NT2/D1 (cell line): ENCODE results near the gene PORCN.

Experiments used
- DNase-seq: peaks from one replicate; pipeline ENCODE4 v3.0.0-alpha.2; 2011; ENCODE audit warnings: low read depth, low spot score
- H3K27me3 ChIP-seq: 2 replicates; pipeline ENCODE4 v1.6.0; 2011; ENCODE audit warnings: mild to moderate bottlenecking; ENCODE audit not compliant: insufficient read length, insufficient read depth
- H3K36me3 ChIP-seq: 2 replicates; pipeline ENCODE4 v1.6.1; 2011; ENCODE audit warnings: mild to moderate bottlenecking, low read length, mixed read lengths; ENCODE audit not compliant: insufficient read depth, insufficient read length
- H3K4me1 ChIP-seq: 2 replicates; pipeline ENCODE4 v1.5.1; 2011; ENCODE audit not compliant: insufficient read depth, insufficient read length
- H3K4me3 ChIP-seq: 2 replicates; pipeline ENCODE4 v1.5.1; 2011; ENCODE audit warnings: low read depth; ENCODE audit not compliant: insufficient read length
- H3K9ac ChIP-seq: 2 replicates; pipeline ENCODE4 v1.6.0; 2011; ENCODE audit warnings: low read depth; ENCODE audit not compliant: insufficient read length
- H3K9me3 ChIP-seq: 2 replicates; pipeline ENCODE4 v1.5.1; 2011; ENCODE audit warnings: mild to moderate bottlenecking, low read length; ENCODE audit not compliant: insufficient read depth
- SUZ12 ChIP-seq: IDR thresholded peaks from 2 replicates; pipeline ENCODE4 v1.6.1; 2011; ENCODE audit not compliant: insufficient read length, insufficient read depth; ENCODE audit errors: extremely low read depth
- YY1 ChIP-seq: IDR thresholded peaks from 2 replicates; pipeline ENCODE4 v1.6.1; 2011; ENCODE audit not compliant: insufficient read length, insufficient read depth
- ZNF274 ChIP-seq: IDR thresholded peaks from 2 replicates; pipeline ENCODE4 v1.6.1; 2011; ENCODE audit warnings: mild to moderate bottlenecking, low read depth, low read length

Gene PORCN

DNA sequence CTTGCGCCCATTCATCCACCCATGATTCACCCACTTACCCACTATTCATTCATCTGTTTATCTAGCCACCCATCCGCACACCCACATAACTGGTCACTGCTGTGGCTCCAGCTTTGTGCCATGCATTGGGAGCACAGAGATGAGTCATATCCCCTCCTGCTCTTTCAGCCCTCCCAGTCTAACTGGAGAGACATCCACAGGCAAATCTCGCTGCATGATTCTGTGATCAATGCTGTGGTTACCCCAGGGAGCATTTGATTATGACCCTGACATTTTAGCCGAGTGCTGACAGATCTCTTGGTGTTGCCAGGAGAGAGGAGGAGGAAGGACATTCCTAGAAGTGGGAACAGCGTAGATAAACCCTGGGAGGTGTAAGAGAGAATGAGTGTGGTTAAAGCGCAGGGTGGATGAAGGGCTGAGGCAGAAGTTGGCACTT lies 10.4 kb upstream of the PORCN start:
- TF ChIP-seq YY1 (no peak), ZNF274 (no peak), SUZ12 (no peak)
- DNase-seq = no peak
- H3K4me1 ChIP-seq = no peaks in the 10 kb centered on the region
- no peaks in the 10 kb centered on the region for H3K9me3 ChIP-seq
- H3K36me3 ChIP-seq = no peaks in the 10 kb centered on the region
- no peaks in the 10 kb centered on the region for H3K27me3 ChIP-seq
- no peak overlapping the region for H3K9ac ChIP-seq
- no peak overlapping the region for H3K4me3 ChIP-seq

DNA sequence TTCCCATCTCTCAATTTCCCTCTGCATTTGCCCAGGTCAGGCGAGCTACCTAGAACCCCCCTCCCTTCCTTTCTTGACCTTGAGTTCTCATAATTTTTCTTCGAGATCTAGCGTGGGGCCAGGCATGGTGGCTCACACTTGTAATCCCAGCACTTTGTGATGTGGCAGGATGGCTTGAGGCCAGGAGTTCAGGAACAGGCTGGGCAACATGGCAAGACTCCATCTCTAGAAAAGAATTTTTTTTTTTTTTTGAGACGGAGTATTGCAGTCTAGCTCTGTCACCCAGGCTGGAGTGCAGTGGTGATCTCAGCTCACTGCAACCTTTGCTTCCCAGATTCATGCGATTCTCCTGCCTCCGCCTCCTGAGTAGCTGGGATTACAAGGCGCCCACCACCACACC lies 4.5 kb upstream of the PORCN start:
- no peaks in the 10 kb centered on the region for H3K36me3 ChIP-seq
- H3K9me3 ChIP-seq = no peaks in the 10 kb centered on the region
- TF ChIP-seq SUZ12 = no peak
- no peak for TF ChIP-seq YY1
- TF ChIP-seq ZNF274 = no peak
- H3K9ac ChIP-seq = no peak overlapping the region
- H3K27me3 ChIP-seq = no peaks in the 10 kb centered on the region
- H3K4me1 ChIP-seq = no peaks in the 10 kb centered on the region
- DNase-seq = no peak
- H3K4me3 ChIP-seq = no peak overlapping the region

DNA sequence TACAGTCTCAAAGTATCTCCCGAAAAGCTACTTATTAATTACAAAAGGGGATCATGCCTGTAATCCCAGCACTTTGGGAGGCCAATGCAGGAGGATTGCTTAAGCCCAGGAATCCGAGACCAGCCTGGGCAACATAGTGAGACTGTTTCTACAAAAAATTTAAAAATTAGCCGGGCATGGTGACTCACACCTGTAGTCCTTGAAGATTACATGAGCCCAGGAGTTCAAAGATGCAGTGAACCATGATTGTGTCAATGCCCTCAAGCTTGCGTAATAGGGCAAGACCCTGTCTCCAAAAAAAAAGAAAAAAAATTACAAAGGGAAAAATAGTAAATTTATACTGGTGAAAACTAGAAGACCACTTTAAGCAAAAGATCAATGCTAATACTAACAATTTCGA lies 3.3 kb upstream of the PORCN start:
- H3K4me1 ChIP-seq = no peaks in the 10 kb centered on the region
- no peak overlapping the region for H3K4me3 ChIP-seq
- H3K9ac ChIP-seq = no peak overlapping the region
- no peak for TF ChIP-seq ZNF274
- no peak for TF ChIP-seq YY1
- TF ChIP-seq SUZ12 = no peak
- no peaks in the 10 kb centered on the region for H3K9me3 ChIP-seq
- DNase-seq = no peak
- H3K27me3 ChIP-seq = no peaks in the 10 kb centered on the region
- peaks cover 4% of the 10 kb centered on the region for H3K36me3 ChIP-seq

DNA sequence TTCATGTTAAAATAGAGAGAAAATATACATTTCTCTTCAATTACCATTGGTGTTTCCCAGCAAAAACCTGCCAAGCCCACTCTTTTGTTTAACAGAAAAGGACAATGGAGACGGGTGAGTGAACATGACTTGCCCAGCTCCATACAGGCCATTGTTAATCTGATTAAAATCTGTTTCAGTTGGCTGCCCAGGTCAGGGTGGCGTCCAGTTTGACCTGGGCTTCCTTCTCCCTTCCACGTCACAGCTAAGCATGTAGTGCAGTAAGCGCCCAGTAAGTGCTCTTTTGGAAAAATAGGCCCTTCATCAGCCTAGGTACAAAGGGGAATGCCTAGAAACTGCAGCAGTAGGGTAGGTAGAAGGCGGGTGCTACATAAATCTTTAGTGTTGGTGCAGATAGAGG lies 1.5 kb upstream of the PORCN start:
- no peaks in the 10 kb centered on the region for H3K9me3 ChIP-seq
- no peak overlapping the region for H3K4me3 ChIP-seq
- no peak overlapping the region for H3K9ac ChIP-seq
- H3K4me1 ChIP-seq = no peaks in the 10 kb centered on the region
- H3K36me3 ChIP-seq = peaks cover 9% of the 10 kb centered on the region
- H3K27me3 ChIP-seq = no peaks in the 10 kb centered on the region
- no peak for DNase-seq
- TF ChIP-seq SUZ12 (no peak), ZNF274 (no peak), YY1 (no peak)

DNA sequence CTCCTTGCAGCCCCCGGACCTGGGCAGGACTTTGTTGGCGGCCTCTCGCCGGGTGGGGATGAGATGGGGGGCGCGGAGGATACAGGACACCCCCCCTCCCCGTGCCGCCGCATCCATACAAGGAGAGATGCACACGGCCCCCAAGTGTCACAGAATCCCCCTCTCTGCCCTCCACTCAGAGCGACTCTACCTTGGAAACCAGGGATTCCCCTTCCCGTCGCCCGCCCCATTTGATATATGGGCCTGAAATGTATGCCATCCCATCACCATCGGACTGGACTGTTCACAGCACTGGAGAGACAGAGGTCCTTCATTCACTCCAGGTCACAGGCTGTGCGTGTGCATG lies 426 bp downstream of the PORCN start:
- no peaks in the 10 kb centered on the region for H3K4me1 ChIP-seq
- peaks cover 17% of the 10 kb centered on the region for H3K36me3 ChIP-seq
- H3K9me3 ChIP-seq = no peaks in the 10 kb centered on the region
- TF ChIP-seq ZNF274 = no peak
- no peak for TF ChIP-seq SUZ12
- no peak for TF ChIP-seq YY1
- peak overlapping the region; percentile 85 for H3K9ac ChIP-seq
- no peak for DNase-seq
- H3K4me3 ChIP-seq = peak overlapping the region; percentile 65
- no peaks in the 10 kb centered on the region for H3K27me3 ChIP-seq

DNA sequence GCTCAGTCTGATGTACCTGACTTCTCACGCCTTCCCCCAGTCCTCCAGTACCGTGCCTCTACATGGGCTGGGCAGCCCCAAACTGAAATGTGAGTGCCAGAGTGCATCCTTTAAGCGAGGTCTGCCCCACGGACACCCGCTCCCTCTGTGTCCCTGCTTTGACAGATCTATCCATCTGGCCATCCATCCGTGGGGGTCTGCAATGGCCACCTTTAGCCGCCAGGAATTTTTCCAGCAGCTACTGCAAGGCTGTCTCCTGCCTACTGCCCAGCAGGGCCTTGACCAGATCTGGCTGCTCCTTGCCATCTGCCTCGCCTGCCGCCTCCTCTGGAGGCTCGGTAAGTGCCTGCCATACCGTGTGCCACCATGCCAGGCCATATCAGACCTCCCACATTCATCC lies 827 bp downstream of the PORCN start:
- Histone ChIP-seq H3K4me3 (peak overlapping the region; percentile 65), H3K4me1 (no peaks in the 10 kb centered on the region), H3K27me3 (no peaks in the 10 kb centered on the region), H3K9ac (peak overlapping the region; percentile 85), H3K36me3 (peaks cover 21% of the 10 kb centered on the region), H3K9me3 (no peaks in the 10 kb centered on the region)
- DNase-seq = no peak
- TF ChIP-seq YY1 (no peak), ZNF274 (no peak)

DNA sequence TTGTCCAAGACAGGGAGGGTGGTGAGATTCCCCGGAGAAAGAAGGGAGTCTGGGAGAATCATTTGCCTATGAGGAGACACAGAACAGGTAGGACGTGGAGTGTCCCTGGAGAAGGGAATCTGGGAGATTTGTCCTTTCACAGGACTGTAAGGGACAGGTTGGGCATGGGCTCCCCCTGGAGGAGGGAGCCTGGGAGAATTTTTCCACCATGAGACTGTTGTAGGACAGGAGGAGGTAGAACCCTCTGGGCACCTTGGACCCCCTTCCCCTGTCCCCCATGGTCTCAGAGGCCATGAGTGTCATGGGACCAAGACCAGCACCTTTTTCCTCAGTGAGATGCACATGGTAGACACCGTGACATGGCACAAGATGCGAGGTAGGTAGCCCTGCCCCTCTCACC lies 2.8 kb downstream of the PORCN start:
- Histone ChIP-seq H3K4me1 (no peaks in the 10 kb centered on the region), H3K9ac (no peak overlapping the region), H3K36me3 (peaks cover 26% of the 10 kb centered on the region), H3K27me3 (no peaks in the 10 kb centered on the region), H3K4me3 (no peak overlapping the region), H3K9me3 (no peaks in the 10 kb centered on the region)
- no peak for DNase-seq
- TF ChIP-seq YY1 (no peak), ZNF274 (no peak), SUZ12 (no peak)
